HG03095 (cell line): Measurements from ENCODE around the gene MED27.
A peak's percentile ranks its signal among the peaks of the same experiment; 100 is the strongest.

Experiments
- ATAC-seq: cut with Tn5 transposase; IDR thresholded peaks from one replicate; pipeline ENCODE4 v1.9.1; 2021; ENCODE audit warnings: moderate library complexity; ENCODE audit not compliant: unreplicated experiment

MED27 gene

GRCh38 chr9:132079391-132080091, at the start of gene MED27:
Gene MED27, minus strand, starts transcription at chr9:132079867. Its CDS starts 23 bp downstream, at chr9:132079844.
- peak; percentile 87 for ATAC-seq

DNA sequence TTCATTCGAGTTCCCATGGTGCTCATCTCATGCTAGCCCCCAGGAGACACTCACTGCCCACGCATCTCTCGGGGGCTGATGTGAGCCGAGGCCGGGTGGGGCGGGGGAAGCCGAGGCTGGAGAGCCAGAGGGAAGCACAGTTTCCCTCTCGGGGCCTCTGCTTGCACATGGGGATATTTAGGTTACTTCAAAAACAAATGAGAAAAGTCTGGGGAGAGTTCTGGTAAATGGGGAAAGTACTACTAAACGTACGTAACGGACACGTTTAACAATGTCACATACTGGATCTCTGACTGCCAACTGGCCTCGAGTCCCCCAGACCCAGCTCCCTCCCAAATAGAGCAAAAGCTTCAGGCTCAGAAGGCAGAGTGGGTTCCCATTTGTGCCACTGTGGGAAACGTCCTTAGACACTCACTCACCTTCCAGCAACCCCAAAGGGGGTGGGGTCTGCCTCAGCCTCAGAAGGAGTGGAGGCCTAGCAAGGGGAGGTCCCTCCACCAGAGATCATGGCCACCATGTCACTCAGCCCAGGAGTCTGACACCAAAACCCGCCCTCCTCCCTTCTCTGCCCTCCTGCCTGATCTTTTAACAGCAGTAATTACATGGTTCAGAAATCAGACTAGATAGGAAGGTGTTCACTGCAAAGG, 48.3 kb upstream of the MED27 start:
- ATAC-seq = no peak

GRCh38 chr9:132126680-132127236, 47.1 kb upstream of the MED27 start:
- no peak for ATAC-seq

DNA sequence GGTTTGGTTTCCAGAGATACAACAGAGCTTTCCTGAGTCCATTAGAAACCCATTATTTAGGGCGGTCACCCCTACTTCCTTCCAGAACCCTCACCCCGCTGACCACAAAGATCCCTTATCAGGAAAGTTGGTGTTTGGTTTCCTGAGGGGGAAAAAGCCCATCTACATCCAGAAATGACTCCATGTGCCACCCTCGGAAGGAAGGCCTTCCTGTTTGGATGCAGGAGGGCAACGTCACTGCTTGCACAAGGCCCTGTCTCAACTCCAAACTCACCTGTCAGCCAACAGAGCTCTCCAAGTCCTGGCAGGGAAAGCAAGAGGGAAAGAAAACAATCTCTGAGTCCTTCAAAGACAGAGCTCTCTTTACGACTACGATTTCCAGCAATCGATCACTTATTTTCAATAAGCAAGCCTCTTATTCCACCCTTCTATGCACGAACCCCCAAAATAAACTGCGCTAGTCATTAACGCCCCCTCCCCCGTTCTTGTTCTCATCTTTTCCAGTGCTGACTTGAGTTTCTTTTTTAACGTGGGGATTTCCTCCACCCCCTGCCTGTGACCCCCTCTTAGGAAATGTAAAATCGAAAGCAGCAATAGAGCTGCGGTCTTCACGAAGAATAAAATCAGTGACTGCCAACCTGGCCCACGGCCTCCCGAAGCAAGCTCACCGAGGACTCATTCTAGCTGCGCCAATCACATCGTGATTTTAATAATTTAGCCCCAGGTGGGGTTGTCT, 46.4 kb upstream of the MED27 start:
- ATAC-seq = no peak

DNA sequence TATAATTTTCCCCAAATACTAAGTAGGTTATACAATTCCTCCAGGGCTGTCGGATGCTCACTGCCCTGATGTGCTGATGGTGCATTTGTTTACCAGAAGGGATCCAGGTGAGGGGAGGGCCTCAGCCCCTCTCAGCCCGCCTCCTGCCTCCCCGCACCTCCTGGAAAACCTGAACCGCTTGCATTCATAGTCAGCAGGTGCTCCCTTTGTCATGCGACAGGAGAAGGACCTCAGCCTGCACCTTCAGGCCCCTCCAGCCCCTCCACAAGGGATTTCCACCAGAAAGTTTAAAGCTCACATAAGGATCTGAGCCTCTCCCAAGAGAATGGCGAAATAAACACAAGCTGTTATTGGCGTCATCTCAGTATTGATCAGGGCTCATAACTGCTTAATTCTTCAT, 45.7 kb upstream of the MED27 start:
- no peak for ATAC-seq

DNA sequence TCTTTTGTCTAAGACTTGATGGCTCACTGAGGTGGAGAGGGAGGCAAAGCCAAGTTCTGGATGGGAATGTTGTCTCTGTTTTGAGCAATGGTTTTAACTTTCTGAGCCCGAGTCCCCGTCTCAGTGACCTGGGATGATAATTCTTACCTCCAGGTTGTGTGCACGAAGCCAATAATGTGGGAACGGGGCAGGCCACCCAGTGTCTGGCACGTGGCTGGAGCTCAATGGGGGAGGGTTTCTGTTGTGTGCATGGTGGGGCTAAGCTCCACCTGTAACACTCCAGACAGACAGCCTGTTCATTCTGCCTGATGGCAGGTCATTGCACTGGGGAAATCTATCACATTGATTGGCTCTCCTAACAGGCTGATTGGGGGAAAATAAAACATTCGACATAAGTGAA, 45.1 kb upstream of the MED27 start:
- no peak for ATAC-seq

- ATAC-seq = no peak
These were observed 41.4 kb upstream of the MED27 start for GRCh38 chr9:132121021-132121420.

GRCh38 chr9:132117694-132118093, 38.0 kb upstream of the MED27 start:
- no peak for ATAC-seq

DNA sequence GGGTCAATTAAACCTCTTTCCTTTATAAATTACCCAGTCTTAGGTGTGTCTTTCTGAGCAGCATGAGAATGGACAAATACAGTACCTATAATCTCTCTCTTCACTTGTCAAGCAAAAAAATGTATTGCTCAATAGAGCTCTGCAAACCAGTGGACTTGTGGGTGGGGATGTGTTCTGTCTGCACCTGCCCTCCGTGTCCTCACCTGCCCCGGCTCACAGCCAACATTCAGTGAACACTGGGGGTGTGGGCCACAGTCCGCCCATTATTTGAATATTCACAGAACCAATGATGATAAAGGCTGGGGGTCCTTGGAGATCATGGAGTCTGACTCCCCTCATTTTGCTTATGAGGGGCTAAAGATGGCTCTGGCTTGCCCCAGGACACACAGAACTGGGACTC, 36.9 kb upstream of the MED27 start:
- no peak for ATAC-seq

- ATAC-seq = no peak
These were observed 34.5 kb upstream of the MED27 start for GRCh38 chr9:132114102-132114707.

DNA sequence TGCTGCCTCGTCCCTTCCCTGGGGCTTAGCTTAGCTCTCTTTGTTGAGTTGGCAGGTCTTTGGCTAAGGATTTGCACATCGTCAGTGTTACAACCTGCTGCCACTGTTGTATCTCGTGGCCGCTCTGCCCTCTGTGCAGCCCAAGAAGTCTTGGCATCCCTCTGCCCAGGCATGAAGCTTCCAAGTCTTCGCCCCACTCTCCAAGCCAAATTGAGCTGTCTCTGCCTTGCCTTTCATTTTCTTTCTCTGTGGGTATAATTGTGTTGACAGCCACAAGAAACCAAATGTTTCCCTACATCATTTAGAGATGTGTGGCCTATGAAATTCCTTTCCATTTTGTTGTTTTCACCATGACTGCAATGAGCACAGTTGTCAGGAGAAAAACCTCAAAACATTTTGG, 29.6 kb upstream of the MED27 start:
- ATAC-seq = no peak

GRCh38 chr9:132108728-132109127, 29.1 kb upstream of the MED27 start:
- ATAC-seq = no peak

DNA sequence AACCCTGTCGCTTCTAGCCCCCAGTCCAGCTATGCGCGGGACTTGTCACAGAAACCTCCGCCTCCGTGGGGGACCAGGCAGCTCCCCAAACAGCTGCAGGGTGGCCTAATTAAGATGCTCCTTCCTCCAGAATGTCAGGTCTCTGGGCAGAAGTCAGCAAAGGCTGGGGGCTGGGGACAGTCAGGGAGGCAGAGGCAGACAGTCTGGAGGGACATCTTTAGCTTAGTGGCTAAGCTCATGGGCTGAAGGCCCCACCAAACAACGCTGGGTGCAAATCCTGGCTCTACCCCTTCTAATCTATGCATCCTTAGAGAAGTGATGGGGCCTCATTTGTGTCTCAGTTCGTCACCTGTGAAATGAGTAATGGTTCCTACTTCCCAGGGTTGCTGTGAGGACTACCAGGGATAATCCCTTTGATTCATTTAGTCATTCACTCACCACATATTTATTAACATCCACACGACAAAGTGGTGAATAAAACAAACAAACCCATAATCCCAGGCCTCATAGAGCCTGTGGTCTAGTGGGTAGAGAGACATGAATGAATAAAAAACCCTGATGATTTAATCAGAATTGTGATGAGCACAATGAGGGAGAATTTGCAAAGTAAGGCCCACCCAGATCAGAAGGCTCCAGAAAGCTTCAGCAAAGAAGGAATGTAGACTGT, 20.2 kb upstream of the MED27 start:
- no peak for ATAC-seq

DNA sequence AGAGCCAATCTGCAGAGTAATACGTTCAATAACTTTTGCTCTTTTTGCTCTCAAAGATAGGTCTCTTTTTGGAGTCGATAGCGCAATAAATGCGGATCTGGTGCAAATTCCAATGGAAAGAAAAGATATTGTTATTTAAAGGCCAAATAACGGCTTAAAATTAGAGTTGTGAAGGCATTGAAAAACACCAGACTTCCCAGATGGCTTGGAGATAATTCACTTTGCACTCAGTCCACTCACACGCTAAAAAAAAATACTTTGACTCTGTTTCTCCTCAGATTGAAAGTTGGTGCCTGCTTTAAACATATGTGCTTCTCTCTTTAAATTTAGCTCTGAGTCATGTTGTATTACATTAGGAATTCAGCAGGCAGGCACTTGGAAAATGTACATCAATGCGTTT, 19.5 kb upstream of the MED27 start:
- ATAC-seq = no peak

- no peak for ATAC-seq
These were observed 14.7 kb upstream of the MED27 start for GRCh38 chr9:132094314-132094791.

DNA sequence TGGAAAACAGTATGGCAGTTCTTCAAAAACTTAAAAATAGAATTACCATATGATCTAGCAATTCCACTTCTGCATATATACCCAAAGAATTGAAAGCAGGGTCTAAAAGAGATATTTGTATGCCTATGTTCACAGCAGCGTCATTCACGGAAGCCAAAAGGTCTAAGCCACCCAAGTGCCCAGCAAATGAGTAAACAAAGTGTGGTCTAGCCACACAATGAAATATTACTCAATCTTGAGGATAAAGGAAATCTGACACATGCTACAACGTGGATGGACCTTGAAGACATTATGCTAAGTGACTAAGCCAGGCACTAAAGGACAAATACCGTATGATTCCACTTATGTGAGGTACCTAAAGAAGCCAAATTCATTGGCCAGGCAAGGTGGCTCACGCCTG, 11.1 kb upstream of the MED27 start:
- ATAC-seq = no peak

DNA sequence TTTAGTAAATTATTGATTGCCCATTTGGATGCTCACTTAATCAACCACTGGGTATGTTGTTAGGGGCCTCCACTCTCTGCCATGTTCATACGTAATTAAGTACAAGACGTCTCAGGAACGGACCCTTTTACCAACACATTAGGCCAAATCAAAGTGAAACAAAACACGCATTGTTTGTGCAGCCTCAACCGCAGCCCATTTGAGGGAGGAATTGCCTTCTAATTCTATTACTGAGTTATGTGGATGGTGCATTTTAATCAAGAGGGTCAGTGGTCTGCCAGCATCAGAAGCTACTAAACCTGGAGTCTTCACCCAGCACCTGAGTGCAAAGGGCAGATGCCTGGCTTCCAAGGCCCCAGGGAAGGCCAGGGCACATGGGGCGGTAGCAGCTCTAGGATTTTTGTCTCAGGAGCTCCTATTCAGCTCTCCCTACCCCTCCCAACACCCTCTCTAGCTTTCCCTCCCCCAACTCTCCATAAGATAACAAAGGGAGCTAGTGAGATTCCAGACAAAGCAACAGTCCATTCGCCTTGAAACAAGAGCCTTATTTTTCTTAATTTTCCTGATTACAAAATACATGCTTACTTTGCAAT, 7.9 kb upstream of the MED27 start:
- ATAC-seq = no peak

- ATAC-seq = no peak
These were observed 2.5 kb upstream of the MED27 start for GRCh38 chr9:132082188-132082587.

DNA sequence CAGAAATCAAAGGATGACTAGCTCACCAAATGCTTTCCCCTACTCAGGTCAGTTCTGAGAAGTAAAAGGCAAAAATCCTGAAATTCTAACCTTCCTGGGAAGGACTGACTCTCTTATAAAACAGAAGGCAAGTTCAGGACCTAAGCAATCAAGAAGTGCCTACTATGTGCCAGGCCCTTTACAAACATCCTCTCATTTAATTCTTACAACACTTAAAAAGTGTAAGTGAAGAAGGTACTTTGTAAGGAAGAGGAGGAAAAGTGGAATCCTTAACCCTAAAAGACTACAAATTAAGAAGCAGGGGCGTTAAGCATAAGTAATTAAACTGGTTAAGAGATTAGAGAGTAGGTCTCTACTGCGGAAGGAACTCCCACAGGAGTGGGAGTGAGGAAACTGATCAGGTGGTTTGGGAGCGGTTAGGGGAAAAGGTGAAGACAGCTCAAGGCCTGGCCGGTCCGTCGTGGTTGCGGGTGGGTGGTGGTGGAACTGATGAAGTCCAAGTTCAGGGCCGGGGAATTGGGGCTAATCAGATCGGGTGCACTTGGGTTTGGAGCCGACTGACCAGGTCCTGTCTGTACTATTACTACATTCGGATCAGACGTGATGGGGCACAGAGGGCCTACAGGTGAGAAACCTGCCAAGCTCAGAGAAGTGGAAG, 839 bp downstream of the MED27 start:
- no peak for ATAC-seq
